ENCODE data around the gene IPP. TPM values are rescaled to one million over a fixed set of nuclear protein-coding genes. Genes with fewer than 3 reads are reported as not detected.
A peak's percentile ranks its signal among the peaks of the same experiment; 100 is the strongest.
"Not testable (repeated sequence)": the region's sequence is repeated elsewhere in the genome, so short reads cannot be mapped to it uniquely, and the experiment has no call there.

IPP gene
- 11.9 TPM for total RNA-seq
- long read RNA-seq, transcript IPP-202 (9 exons, 3,113 nt), result major isoform, 18 of 36 reads
- long read RNA-seq, partial matches to known transcripts, result 8 of 36 reads
- long read RNA-seq, other reads (novel, unspliced or antisense), result 10 of 36 reads

- peak; percentile 100 for DNase-seq (ENCODE audit: low spot score)
Measured at GRCh38 chr1:45750298-45751038, at the start of gene IPP. Gene IPP (minus strand): TSS chr1:45750653. CDS start chr1:45746411, 4,242 bp downstream.

GRCh38 chr1:45796946-45797345 lies 46.5 kb upstream of the IPP start:
- DNase-seq (ENCODE audit: low spot score), result no peak

GRCh38 chr1:45796381-45796780 lies 45.9 kb upstream of the IPP start:
- no peak for DNase-seq (ENCODE audit: low spot score)

- no peak for DNase-seq (ENCODE audit: low spot score)
Measured at GRCh38 chr1:45793942-45794604, 43.6 kb upstream of the IPP start.

- no peak for DNase-seq (ENCODE audit: low spot score)
Measured at GRCh38 chr1:45792744-45793143, 42.3 kb upstream of the IPP start.

GRCh38 chr1:45789601-45790000 lies 39.1 kb upstream of the IPP start:
- DNase-seq (ENCODE audit: low spot score), result no peak

GRCh38 chr1:45787905-45788304 lies 37.5 kb upstream of the IPP start:
- no peak for DNase-seq (ENCODE audit: low spot score)

GRCh38 chr1:45785583-45785982 lies 35.1 kb upstream of the IPP start:
- no peak for DNase-seq (ENCODE audit: low spot score)

GRCh38 chr1:45775794-45776193 lies 25.3 kb upstream of the IPP start:
- DNase-seq (ENCODE audit: low spot score), result no peak

- no peak for DNase-seq (ENCODE audit: low spot score)
Measured at GRCh38 chr1:45772971-45773370, 22.5 kb upstream of the IPP start.

GRCh38 chr1:45769261-45769932 lies 18.9 kb upstream of the IPP start:
- DNase-seq (ENCODE audit: low spot score), result no peak

GRCh38 chr1:45767035-45767434 lies 16.6 kb upstream of the IPP start:
- no peak for DNase-seq (ENCODE audit: low spot score)

- DNase-seq (ENCODE audit: low spot score), result no peak
Measured at GRCh38 chr1:45765999-45766792, 15.7 kb upstream of the IPP start.

- no peak for DNase-seq (ENCODE audit: low spot score)
Measured at GRCh38 chr1:45762291-45762690, 11.8 kb upstream of the IPP start.

- DNase-seq (ENCODE audit: low spot score), result no peak
Measured at GRCh38 chr1:45755697-45756096, 5.2 kb upstream of the IPP start.

- no peak for DNase-seq (ENCODE audit: low spot score)
Measured at GRCh38 chr1:45753248-45754037, 3.0 kb upstream of the IPP start.

GRCh38 chr1:45752441-45753052 lies 2.1 kb upstream of the IPP start:
- DNase-seq (ENCODE audit: low spot score), result no peak

GRCh38 chr1:45752014-45752413 lies 1.6 kb upstream of the IPP start:
- DNase-seq (ENCODE audit: low spot score), result no peak

GRCh38 chr1:45751039-45751838 lies 786 bp upstream of the IPP start:
- DNase-seq (ENCODE audit: low spot score), result not testable (repeated sequence)
